Activated naive CD4-positive, alpha-beta T cell treated with Interleukin-2 at 50 U/mL for 16 hours (primary cell): Measurements from ENCODE around the gene GSC.
"Not testable (repeated sequence)": the region's sequence is repeated elsewhere in the genome, so short reads cannot be mapped to it uniquely, and the experiment has no call there.

ENCODE experiments used
- DNase-seq: peaks from one replicate; pipeline ENCODE4 v3.0.0-alpha.2; 2020

Gene GSC

DNA sequence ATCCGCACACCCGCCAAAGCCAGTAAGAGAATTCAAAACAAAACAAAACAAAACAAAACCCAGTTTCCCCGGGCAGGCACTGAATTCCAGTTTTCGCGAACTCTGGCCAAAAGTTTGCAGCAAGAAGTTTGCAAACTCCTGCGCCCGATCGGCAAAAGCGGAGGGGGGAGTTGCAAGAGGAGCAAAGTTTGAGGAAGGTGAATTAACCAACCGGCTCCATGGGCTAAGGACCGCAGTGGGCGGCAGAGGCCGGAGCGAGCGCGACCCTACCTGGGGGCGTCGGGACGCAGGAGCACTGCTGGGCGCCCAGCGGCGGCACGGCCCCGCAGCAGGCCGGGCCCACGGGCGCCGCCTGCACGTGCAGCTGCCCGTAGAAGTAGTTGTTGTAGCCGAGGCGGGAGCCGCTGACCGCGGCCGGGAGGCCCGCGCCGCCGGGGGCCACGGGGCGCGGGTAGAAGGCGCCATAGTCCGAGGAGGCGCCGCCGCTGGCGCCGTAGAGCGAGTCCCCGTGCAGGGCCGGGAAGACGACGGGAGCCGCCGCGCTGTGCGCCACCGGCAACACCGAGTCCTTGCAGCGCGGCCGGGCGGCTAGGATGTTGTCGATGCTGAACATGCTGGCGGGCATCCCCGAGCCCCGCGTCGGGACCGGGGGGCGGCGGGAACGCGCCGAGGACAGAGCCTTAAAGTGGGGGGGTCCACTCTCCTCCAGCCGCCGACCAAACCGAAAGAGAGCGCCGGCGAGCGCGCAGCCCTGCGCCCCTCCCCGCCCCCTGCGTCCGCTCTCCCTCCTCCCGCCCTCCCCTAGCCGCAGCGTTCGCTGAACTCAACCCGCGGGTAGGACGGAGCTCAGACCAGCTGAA, at the start of gene GSC:
GSC (minus strand) TSS at position 723 of the 860 bp plus-strand sequence; CDS start at position 625, 98 bp downstream.
- no peak for DNase-seq

DNA sequence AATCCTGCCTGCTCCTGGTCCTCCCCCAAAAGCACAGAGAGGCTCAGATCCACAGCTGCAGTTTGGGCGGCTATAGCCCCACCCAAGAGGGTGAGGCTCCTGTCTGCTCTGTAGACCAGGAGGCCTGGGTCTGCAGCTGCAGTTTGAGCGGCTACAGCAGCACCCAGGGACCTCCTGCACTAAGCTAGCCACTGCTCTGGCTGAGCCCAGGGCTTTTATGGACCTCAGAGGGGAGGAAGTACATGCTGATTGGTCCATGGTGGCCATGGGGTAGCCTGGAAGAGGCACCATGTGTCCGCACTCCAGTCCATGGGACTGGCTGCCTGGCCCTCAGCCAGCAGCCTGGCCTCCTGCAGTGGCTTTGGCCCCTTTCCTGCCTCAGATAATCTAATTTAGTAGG, 49.6 kb upstream of the GSC start:
- DNase-seq, result no peak

DNA sequence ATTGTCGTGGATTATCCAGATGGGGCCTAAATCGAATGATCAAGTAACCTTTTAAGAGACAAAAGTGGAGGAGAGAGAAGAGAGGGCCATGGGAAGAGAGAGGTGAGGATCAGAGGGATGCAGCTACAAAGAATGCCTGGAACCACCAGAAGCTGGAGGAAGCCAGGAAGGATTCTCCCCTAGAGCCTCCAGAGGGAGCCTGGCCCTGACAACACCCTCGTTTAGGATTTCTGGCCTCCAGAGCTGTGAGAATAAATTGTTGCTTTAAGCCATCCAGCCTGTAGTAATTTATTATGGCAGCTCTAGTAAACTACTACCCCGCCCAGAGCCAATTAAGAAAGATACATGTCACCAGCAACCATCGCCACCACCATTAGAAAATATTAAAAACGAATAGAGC, 46.2 kb upstream of the GSC start:
- no peak for DNase-seq

DNA sequence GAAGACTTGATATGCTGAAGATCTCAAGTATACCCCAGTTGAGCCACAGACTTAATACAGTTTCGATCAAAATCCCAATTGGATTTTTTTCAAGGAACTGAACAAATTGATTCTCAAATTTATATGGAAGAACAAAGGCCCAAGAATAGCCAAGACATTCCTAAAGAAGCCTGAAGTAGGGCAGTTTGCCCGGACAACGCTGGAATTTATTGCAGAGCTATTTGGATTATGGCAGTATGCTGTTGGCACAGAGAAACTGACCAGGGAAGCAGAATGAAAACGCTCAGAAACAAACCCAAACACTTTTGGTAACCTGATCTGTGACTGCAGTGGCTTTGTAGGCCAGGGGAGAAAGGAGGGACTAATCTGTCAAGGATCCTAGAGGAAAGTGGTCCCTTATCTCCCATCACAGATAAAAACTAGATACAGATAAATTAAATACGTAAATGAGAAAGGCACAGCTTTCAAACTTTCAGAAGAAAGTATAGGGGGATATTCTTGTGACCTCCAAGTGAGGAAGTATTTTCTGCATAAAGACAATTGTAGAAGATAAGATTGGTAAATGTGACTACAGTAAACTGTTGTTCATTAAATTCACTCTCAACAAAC, 35.9 kb upstream of the GSC start:
- no peak for DNase-seq

DNA sequence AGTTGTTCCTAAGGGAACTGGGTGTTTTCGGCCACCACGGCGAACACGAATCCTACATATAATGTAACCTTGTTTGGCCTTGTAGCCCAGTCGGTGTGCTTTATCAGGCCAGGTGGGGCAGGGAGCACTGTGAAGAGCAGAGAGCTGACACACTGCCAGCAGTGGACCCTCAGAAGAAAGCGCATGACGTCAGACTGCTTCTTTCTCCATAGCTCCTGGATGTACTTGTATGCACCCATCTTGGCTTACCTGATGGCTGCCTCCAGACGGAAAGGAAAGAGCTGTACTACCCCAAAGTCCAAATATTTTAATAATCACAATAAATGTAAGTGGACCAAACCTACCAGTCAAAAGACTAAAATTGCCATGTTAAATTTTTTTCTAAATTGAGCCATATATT, 31.3 kb upstream of the GSC start:
- DNase-seq, result no peak

DNA sequence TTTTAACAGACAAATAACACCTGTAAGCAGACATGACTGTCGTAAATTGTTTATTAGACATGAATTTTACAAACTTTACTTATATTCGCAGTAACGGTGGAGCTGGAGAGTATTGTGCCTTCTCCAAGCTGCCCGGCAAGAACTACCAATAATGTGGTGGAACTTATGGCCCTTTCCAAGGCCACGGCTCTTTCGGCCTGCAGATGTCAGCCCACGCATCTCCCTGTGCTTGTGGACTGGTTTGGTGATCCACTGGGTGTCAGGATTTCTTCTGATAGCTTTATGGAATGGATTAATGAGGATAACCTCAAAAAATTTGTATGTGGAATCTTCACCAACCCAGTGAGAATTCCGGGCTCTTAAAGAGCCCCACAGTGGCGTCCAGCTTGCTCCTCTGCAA, 30.9 kb upstream of the GSC start:
- not testable (repeated sequence) for DNase-seq

DNA sequence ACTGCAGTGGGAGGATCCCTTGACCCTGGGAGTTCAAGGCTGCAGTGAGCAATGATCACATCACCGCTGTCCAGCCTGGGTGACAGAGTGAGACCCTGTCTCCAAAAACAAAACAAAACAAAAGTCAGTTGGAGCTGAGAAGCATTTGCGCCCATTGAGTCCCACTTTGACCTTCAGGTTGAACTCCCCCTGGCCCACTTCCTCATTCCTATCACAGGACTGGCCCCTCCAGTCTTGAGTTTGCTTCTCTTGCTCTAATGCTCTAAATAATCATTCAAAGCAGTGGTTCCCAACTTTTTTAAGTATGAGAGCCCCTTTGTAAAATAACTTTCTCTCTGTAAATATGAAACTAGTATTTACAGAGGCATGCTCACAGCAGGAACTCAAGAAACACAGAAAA, 28.0 kb upstream of the GSC start:
- DNase-seq, result no peak

DNA sequence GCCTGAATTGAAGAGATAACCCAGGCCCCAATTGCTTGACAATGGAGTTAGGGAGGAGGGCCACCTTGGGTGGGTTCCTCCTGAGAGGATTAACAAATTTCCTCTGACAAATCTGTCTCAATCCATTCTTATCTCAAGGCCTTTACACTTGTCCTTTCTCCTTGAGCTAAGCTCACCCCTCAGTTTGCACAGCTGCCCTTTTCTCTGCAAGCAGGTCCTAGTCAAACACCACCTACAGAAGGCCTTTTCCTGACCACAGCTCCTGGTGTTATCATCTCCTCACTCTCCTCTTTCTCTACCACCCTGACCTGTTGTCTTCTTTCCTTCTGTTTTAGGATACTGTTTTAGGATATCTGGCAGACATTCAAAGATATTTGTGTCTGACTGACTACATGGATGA, 26.4 kb upstream of the GSC start:
- DNase-seq, result no peak

DNA sequence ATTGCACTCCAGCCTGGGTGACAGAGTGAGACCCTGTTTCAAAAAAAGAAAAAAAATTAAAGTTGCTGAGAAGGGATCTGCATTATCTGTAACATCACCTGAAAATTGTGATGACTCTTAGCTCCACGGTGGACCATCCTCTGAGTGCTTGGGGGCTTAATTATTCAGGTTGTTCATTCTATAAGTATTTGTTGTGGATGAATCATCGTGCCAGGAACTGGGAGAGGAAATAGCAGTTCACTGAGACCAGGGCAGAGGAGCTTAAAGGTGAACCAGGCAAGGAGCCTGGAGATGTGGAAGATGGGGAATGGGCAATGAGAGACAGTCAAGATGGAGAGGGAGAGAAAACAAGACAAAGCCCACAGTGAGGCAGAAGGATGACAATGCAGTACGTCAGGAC, 25.5 kb upstream of the GSC start:
- DNase-seq, result no peak

DNA sequence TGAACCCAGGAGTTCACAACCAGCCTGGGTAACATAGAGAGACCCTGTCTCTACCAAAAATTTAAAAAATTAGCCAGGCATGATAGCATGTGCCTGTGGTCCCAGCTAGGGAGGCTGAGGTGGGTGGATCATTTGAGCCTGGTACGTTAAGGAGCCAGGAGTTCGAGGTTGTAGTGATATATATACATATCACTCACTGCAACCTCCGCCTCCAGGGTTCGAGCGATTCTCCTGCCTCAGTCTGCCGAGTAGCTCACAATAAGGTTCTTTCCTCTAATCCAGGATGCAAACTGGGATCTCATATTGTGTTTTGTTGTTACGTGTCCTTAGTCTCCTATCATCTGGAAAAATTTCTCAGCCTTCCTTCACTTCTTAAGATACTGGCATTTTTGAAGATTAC, 24.0 kb upstream of the GSC start:
- no peak for DNase-seq

DNA sequence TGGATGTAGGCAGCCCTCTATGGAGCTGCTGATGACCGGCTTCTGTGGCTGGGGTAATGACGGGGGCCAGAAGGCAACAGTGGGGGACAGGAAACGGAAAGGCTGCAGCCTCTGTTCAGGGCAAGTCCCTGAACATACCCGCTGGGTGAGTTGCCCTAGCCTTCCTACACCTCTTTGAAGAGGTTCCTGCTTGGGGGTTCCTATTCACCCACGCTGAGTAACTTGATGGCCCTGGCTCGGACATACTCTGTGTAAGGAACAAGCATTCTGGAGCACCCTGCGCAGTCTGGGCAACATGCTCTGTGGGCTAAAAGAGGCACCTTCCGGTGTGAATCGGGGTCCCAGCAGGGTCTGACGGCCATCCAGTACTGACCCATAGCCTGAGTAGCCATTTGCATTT, 17.7 kb upstream of the GSC start:
- DNase-seq, result no peak

DNA sequence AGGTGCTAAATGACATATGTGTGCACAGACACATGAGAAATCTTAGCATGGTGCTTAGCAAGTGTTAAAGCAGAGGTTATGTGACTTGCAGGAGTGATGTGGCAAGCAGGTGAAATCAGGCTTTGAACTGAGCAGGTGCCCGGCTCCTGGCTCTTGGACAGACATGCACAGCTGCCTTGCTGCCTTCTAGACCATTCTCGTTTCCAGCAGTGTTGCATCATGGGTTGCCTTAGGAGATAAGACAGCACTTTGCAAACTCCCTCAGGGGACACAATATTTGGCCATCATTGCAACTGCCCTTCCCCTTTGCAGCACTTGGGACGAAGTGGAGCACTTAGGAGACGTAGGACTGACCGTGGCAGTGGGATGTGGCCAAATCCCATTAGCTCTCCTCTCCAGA, 17.2 kb upstream of the GSC start:
- DNase-seq, result no peak

DNA sequence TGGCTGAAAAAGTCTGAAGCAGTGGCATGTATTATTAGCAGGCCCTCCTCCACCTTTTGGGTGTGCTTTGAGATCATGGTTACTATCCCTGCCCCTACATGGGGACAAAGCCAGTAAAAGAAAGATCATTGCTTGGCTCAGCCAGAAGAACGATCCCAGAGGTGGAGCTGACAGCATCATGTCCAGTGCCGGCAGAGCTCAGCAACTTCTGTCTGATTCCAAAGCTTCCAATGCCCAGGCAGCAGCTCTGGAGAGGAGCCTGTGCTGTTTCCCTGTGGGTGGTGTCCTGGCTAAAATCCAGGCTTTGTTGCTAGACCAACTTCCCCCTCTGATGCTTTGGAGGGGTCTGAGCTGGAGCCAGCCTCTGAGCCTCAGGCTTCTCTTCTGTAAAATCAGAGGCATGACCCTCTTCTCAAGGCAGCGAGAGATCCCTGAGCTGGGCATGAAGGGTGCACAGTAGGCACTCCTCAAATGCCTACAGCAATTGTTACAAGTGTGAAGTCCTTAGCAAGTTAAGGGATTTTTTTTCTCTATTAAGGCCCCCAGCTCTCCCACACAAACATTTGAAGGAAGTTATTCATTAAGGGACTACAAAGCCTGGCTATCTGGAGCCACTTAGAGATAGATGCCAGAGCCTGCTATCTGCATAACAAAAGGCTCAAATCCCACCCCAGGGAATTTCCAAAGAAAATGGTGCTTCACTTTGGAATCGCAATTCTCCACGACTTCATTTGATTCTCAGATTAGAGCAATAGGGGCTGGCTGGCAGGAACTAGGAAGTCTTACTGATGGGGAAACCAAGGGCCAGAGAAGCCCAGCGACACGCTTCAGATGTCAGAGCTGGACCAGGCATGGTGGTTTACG, 10.9 kb upstream of the GSC start:
- DNase-seq, result no peak

DNA sequence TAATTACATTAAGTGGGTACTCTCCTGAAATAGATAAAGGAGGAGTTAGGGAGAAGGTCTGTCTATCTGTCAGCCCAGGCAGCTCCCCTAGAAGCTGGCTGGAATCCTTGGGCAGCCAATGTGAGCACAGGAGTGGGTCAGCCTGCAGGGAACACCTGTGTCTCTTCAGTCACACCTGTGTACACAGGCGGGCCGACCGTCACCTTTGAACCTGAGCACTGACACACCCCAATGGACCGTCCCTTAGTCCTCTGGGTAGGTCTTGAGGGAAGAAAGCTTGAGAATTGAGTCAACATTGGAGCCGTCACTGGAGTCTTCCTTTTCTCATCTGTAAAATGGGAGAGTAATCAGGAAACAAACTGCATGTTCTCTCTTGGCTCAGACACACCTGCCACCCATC, 9.8 kb upstream of the GSC start:
- DNase-seq, result no peak

DNA sequence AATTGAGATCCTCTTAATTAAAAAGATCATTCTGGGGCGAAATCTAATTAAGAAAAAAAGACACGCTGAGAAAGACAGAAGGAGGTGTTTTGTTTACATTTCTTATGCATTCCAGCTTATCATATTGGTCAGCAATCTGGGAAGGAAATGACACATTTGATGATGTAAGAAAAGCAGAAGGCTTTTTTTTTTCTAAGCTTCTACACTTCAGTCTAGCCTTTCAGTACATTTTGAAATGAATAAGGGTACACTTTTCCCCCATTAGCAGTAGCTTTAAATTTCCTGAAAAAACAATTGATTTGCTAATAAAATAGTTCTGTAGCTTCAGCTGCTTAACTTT, 5.9 kb upstream of the GSC start:
- DNase-seq, result no peak

DNA sequence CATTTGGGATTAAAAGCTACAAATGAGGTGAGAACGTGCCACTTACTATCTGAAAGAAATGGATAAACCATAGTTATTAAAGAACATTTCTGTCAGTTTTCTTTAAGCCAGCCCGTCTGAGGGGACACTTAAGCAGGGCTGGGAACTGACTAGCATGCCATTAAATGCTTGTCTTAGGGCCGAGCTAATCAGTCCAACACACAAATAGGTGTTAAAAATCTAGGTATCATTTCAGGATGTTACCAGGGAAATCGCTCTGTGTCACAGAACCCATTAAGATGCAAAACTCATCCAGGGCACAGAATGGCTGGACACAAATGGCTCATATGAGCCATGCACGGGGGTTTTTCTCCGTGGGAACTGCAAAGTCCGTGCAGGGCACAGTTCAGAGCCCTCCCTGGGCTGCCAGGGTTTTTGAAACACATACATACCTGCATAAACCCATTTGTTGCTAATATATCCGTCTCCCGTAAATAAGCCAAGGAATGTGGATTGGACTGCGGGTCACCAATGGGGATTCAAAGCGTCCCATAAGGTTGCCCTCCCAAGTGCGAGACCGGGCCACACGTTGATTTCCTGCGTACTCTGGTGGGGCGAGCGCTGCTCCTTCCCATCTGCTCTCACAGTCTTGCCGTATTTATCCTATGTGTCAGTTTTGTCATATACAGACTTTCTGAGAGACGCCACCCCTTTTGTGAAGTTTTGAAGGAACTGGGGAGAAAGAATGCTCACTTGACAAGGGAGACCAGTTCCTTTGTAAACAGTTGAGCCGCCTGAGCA, 5.4 kb upstream of the GSC start:
- DNase-seq, result no peak

DNA sequence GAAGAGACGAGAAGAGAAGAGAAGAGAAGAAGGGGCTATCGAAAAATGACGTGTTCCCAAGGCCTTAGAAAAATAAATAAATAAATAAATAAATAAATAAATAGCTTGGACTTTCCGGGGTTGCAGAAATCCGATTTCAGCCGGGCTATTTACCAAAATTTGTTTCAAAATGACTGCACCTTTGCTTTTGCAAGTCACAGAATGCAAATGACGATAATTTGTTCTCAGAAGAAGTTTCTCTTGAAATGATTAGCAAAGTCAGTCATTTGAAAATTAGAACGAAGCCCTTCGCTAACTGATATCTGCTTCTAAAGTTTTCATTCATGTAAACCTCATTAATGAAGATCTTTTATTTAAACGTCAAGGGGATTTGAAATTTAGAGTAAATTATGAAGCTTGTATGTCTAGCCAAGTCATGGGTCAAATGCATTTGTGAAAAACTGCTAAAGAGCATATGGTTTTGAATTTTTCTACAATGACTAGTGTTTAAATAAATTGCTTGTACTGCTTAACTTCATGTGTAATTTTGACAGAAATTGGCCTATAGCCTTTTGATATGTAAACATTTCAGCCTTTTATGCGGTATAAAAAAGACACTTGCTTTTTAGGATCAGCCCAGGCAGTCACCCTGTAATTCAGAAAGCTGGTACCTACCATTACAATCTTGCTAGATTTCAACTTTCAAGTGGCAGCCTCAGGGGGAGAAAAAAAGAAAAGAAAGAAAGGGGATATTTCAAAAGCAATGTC, 4.6 kb upstream of the GSC start:
- DNase-seq, result no peak

DNA sequence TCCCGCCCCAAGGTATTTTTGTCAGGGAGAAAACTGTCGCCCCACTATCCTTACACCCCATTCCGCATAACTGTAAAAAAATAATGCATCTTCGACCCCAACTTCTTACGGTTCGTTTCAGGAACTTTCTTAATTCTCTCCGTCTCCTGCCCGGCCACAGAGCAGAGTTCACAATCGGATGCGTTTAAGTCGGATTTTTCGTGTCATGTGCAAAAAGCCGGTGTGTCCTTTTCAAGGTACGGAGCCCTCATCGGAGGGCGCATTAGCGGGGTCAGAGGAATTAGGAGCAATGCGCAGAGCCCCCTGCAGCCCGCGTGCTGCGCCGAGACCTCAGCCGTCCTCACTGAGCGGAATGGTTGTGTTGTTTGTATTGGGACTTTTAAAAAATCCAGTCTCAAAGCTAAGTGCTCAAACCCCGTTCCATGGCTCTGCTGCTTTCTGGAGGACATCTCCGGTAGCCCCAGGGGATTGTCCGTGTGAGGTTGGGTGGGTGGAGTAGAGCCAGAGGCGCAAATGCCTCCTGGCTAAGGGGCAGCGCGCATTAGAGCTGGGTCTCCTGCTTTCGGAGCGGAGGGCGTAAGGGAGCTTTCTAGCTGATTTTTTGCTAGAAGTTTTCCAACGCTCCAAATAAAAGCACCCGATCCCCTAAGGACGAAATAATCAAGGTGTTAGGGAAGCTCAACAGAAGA, 3.9 kb upstream of the GSC start:
- no peak for DNase-seq

DNA sequence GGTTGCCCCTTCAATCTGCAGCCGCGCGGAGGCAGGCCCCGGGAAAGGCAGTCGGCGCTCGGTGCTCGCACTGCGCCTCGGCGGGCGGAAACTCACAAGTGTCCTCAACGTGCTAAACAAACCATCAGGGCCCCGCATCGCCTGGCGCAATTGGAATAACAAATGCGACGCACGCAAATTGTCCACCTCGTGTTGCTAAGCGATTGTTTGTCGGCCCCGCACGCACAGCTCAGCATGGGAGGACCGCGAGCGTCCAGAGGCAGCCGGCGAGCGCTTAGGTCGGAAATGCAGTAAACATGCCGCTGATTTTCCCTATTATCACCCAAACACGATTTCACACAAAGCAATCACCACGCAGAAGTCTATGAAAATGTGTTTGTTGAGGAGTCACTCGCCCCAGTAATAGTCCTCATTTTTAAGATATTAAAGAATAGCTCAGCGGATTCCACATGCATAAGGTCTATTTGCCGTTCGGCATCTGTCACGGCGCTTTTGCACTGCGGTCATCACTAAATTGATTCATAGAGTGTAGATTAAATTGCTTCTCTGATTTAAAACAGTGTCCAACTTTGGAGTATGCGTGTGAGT, 3.2 kb upstream of the GSC start:
- DNase-seq, result no peak

DNA sequence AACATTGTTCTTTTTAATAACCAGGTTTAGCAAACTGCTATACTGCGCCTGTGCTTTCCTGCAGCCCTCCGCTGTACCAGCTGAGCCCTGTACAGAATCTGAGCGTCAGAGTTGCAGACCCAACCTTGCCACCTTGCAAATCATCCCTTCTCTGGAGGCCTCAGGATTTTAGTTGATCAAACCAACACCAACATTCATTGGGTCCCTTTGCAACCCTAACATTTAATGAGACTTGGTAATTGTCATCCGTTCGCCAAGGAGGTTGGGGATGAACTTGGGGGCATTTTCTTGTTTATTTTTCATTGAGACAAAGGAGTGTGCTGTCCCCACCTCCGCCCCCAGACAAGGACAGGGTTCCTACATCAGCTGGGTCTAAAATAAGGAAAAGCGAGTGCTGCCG, 2.6 kb upstream of the GSC start:
- no peak for DNase-seq

DNA sequence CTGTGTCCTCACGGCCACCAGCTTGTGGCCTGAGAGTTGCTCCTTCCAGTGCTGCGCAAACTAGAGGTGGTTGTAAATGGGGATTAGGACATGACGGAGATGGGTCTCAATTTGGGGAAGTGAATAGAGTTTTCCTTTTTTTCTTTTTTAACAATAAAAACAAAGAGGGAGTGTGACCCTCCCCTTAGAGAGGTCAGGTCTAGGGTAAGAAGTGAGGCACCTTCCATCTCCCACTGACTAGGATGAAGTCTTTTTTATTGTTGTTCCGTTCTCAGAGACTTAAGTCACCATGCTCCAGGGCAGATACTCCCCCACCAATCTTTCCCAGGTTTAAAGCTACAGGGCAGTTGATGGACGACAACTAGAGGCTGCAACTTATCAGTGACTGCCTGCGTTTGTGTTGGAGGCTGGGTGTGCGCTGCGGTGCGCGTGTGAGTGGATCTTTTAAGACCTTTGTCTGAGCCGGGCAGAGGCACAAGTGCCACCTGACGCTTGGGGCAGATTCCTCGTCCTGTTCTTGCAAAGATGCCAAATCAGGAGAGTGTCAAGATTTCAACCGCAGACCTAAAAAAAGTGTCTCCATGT, 2.1 kb upstream of the GSC start:
- DNase-seq, result no peak
